Transverse colon (tissue), 4 donors: ENCODE data around the gene TMEM131L. TPM values are rescaled to one million over a fixed set of nuclear protein-coding genes. Genes with fewer than 3 reads are reported as not detected.

Source experiments
- DNase-seq: peaks from one replicate; pipeline ENCODE4 v3.0.0-alpha.2; 2019
- H3K27ac ChIP-seq, 4 donors: fragments of 200-600 bp; sonication (generic); 2 replicates each; pipeline ENCODE4 v1.5.1; 2016 to 2018; ENCODE audit warnings: inconsistent platforms in 4 of 4
- H3K27me3 ChIP-seq: fragments of 200-600 bp; sonication (generic); 2 replicates; pipeline ENCODE4 v1.5.1; 2017; ENCODE audit warnings: inconsistent platforms
- H3K36me3 ChIP-seq, 4 donors: fragments of 200-600 bp; sonication (generic); 2 replicates each; pipeline ENCODE4 v1.5.1; 2017 to 2019; ENCODE audit warnings: inconsistent platforms in 4 of 4
- H3K4me1 ChIP-seq, 4 donors: fragments of 200-600 bp; sonication (generic); 2 replicates each; pipeline ENCODE4 v1.5.1; 2017 to 2020; ENCODE audit warnings: inconsistent platforms in 4 of 4
- H3K4me3 ChIP-seq, 4 donors: fragments of 200-600 bp; sonication (generic); 1 replicate in 1 of 4; 2 replicates in 3 of 4; pipeline versions ENCODE4 v1.5.1 to v1.6.1; 2017 to 2019; ENCODE audit warnings: inconsistent platforms in 4 of 4
- H3K9me3 ChIP-seq, 2 donors: fragments of 200-600 bp; sonication (generic); 2 replicates each; pipeline ENCODE4 v1.5.1; 2017 to 2019; ENCODE audit warnings: inconsistent platforms in 2 of 2
- CTCF ChIP-seq, 5 experiments: fragments of 200-600 bp in 3 of 5; fragments of 450-650 bp in 2 of 5; sonication (generic) in 3 of 5; IDR thresholded peaks; 1 replicate in 2 of 5; 2 replicates in 3 of 5; pipeline ENCODE4 v1.5.1; 2016 to 2017; ENCODE audit warnings: antibody characterized with exemption in 5 of 5, inconsistent platforms in 3 of 5, mild to moderate bottlenecking in 2 of 5, moderate library complexity in 1 of 5
- EP300 ChIP-seq: sonication (generic); formaldehyde crosslinking; IDR thresholded peaks from one replicate; pipeline ENCODE4 v1.6.1; 2017; ENCODE audit warnings: antibody characterized with exemption, low read depth
- POLR2A ChIP-seq: fragments of 450-650 bp; IDR thresholded peaks from one replicate; pipeline ENCODE4 v1.6.1; 2016; ENCODE audit warnings: antibody characterized with exemption, mild to moderate bottlenecking, moderate library complexity
- POLR2AphosphoS5 ChIP-seq, 3 donors: sonication (generic); formaldehyde crosslinking; IDR thresholded peaks; one replicate each; pipeline ENCODE4 v1.6.1; 2016; ENCODE audit warnings: antibody characterized with exemption in 3 of 3
- WGBS, 2 donors: methylation state at CpG; one replicate each; pipeline ENCODE4 v1.1.5; 2018; ENCODE audit warnings: low coverage in 1 of 2; 5-methylcytosine and 5-hydroxymethylcytosine counted together
- in situ Hi-C, 4 donors: fragments of 200-750 bp; cut with MboI; loops; one replicate each; pipeline versions ENCODE4 v1.15.0 to v1.15.1; 2017; ENCODE audit warnings: low sequenced_read_pairs in 3 of 4, low pct_ligation_motif_present in 1 of 4, low pct_unique_long_range_greater_than_20kb in 1 of 4
- intact Hi-C: fragments of 100-400 bp; cut with DNase I; formaldehyde crosslinking; loops from one replicate; pipeline ENCODE4 v1.15.1; 2023; ENCODE audit warnings: low total_unique reads
- total RNA-seq, 4 donors: library from RNA; depleted of rRNA; stranded (reverse); fragments of >200 nt; gene quantifications; one replicate each; pipeline ENCODE4 v1.1.0, GENCODE V29; 2016

The TMEM131L gene
- total RNA-seq, 4 donors from 2014 or later, result 5.2 to 14.8 (median 8.3) TPM

GRCh38 chr4:153464068-153464467, 2.1 kb upstream of the TMEM131L start:
- Histone ChIP-seq H3K36me3 (no peaks in the 10 kb centered on the region), H3K27ac (peak overlapping the region in 3 of 4 donors; percentile 88 to 93 (median 91)), H3K27me3 (no peaks in the 10 kb centered on the region), H3K4me1 (peaks cover 0 to 36% (median 21%) of the 10 kb centered on the region in 4 donors), H3K9me3 (no peaks in the 10 kb centered on the region), H3K4me3 (no peak overlapping the region)
- 79 to 100% methylated on average over 1 of the region's 1 CpG for WGBS, 2 donors
- intact Hi-C loops (no loop called here), in situ Hi-C loops (no loop called here)
- no peak for TF ChIP-seq POLR2AphosphoS5 (IDR thresholded peaks at IDR 0.05)
- no peak for TF ChIP-seq EP300
- no peak for TF ChIP-seq POLR2A
- no peak for TF ChIP-seq CTCF (IDR thresholded peaks at IDR 0.05)
- DNase-seq, result no peak

- H3K4me1 ChIP-seq, result peaks cover 7 to 44% (median 32%) of the 10 kb centered on the region in 4 donors
- 40% methylated on average over 4 of the region's 4 CpGs; no CpG with 5 or more reads in 1 of the 2 donors for WGBS, 2 donors
- DNase-seq, result no peak
- H3K36me3 ChIP-seq, result no peaks in the 10 kb centered on the region
- in situ Hi-C loops (no loop called here), intact Hi-C loops (no loop called here)
- H3K9me3 ChIP-seq, result no peaks in the 10 kb centered on the region
- no peaks in the 10 kb centered on the region for H3K27me3 ChIP-seq
- peak overlapping the region in 3 of 4 donors; percentile 81 to 93 (median 93) for H3K4me3 ChIP-seq
- no peak for TF ChIP-seq EP300
- TF ChIP-seq CTCF (IDR thresholded peaks at IDR 0.05), result no peak
- no peak for TF ChIP-seq POLR2AphosphoS5 (IDR thresholded peaks at IDR 0.05)
- TF ChIP-seq POLR2A, result no peak
- H3K27ac ChIP-seq, result peak overlapping the region; percentile 86 to 93 (median 90)
Observed at GRCh38 chr4:153465140-153465539, 1.0 kb upstream of the TMEM131L start.

- Histone ChIP-seq H3K36me3 (no peaks in the 10 kb centered on the region), H3K9me3 (no peaks in the 10 kb centered on the region), H3K4me3 (peak overlapping the region; percentile 61 to 93 (median 87)), H3K27me3 (no peaks in the 10 kb centered on the region), H3K27ac (peak overlapping the region; percentile 86 to 93 (median 90)), H3K4me1 (peaks cover 8 to 48% (median 36%) of the 10 kb centered on the region in 4 donors)
- WGBS, 2 donors, result 0 to 2% methylated on average over 7 to 28 of the region's 31 CpGs
- in situ Hi-C loops (no loop called here), intact Hi-C loops (no loop called here)
- DNase-seq, result peak; percentile 58
- TF ChIP-seq EP300, result no peak
- TF ChIP-seq CTCF (IDR thresholded peaks at IDR 0.05), result peak in 3 of 5 experiments; percentile 19 to 33 (median 29)
Observed at GRCh38 chr4:153465615-153466080, 512 bp upstream of the TMEM131L start.

- 1 to 3% methylated on average over 17 to 32 of the region's 43 CpGs for WGBS, 2 donors
- intact Hi-C loops, result loop anchor here (1.0 kb wide), 1 partner anchor 16 kb away; no protein-coding TSS in a partner anchor
Observed at GRCh38 chr4:153466949-153467896, 1.1 kb downstream of the TMEM131L start.

More at GRCh38 chr4:153466949-153467896, 1.1 kb downstream of the TMEM131L start:
- TF ChIP-seq EP300, result no peak
- peak; percentile 41 for TF ChIP-seq POLR2A
- TF ChIP-seq CTCF (IDR thresholded peaks at IDR 0.05), result no peak
- peak; percentile 8 to 56 (median 41) for TF ChIP-seq POLR2AphosphoS5 (IDR thresholded peaks at IDR 0.05)
- Histone ChIP-seq H3K9me3 (no peaks in the 10 kb centered on the region), H3K4me3 (peak overlapping the region; percentile 81 to 93 (median 88)), H3K27me3 (no peaks in the 10 kb centered on the region), H3K4me1 (peaks cover 12 to 56% (median 44%) of the 10 kb centered on the region in 4 donors), H3K36me3 (no peaks in the 10 kb centered on the region), H3K27ac (peak overlapping the region; percentile 86 to 93 (median 90))
- DNase-seq, result peak; percentile 86
- in situ Hi-C loops, result no loop called here
